ENCODE measurements around the gene GLRX. TPM values are rescaled to one million over a fixed set of nuclear protein-coding genes. Genes with fewer than 3 reads are reported as not detected.
"Not testable (repeated sequence)": the region's sequence is repeated elsewhere in the genome, so short reads cannot be mapped to it uniquely, and the experiment has no call there.

GLRX gene
- polyA plus RNA-seq, 1 donor (not counting 4 experiments of a cell fraction or from before 2014, with no cell fraction given): 15.6 TPM

DNA sequence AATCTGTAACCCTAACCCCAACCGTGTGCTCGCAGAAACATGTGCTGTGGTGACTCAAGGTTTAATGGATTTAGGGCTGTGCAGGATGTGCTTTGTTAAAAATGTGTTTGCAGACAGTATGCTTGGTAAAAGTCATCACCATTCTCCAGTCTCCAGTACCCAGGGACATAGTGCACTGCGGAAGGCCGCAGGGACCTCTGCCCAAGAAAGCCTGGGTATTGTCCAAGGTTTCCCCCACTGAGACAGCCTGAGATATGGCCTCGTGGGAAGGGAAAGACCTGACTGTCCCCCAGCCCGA, 11.5 kb downstream of the GLRX start:
- not testable (repeated sequence) for H3K4me2 ChIP-seq (ENCODE audit: control insufficient read depth, extremely low read depth, insufficient read depth, low read depth, low read length)

DNA sequence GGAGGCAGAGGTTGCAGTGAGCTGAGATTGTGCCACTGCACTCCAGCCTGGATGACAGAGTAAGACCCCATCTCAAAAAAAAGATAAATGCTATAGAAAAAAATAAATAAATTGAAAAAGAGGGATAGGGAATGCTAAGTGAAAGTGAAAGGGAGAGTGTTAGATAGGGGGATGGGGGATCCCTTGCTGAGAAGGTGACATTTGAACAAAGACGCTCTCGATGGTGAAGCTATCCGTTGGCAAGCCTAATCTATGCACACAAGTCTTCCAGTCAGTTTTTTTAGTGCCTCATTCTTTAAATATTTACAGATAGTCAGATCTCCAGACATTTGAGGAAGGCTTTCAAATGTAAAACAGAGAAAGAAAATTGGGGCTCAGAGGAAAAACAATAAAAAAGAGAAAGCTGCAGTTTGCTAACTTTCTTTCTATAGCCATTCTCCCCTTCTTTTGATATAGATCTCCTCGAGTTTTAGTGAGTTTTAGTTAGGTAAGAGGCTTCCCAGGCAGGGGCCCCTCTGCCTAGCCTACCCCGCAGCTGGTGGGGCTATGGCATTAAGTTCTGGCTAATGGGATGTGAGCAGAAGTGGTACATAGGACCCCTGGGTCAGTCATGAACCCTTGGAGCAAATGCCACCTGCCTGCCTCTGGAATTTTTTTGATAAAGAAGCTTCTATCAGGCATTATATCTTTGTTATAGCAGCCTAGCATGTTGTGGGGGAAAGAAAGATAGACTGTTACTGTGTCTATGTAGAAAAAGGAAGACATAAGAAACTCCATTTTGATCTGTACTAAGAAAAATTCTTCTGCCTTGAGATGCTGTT, 12.0 kb downstream of the GLRX start:
- dilution Hi-C loops (cut with MboI; ENCODE audit: extremely low pct_ligation_motif_present, low sequenced_read_pairs): no loop called here
- H3K9me3 ChIP-seq (ENCODE audit: control insufficient read depth, low read depth, low read length): no peaks in the 10 kb centered on the region

More for the DNA sequence above, 11.5 kb downstream of the GLRX start:
- DNase-seq (ENCODE audit: low read depth, low spot score); H3K36me3 ChIP-seq (ENCODE audit: control insufficient read depth in 2 of 2, extremely low read depth in 1 of 2, insufficient read depth in 2 of 2, low read length in 2 of 2); H4K20me1 ChIP-seq (ENCODE audit: control insufficient read depth, extremely low read depth, insufficient read depth, low read length); H3K9me3 ChIP-seq (ENCODE audit: control insufficient read depth, low read depth, low read length); H3K4me3 ChIP-seq (ENCODE audit: control insufficient read depth in 2 of 3, extremely low read depth in 1 of 3, insufficient read depth in 2 of 3, low read depth in 1 of 3, low read length in 3 of 3); dilution Hi-C loops (cut with MboI; ENCODE audit: extremely low pct_ligation_motif_present, low sequenced_read_pairs); H3K9me1 ChIP-seq (ENCODE audit: control insufficient read depth, extremely low read depth, insufficient read depth, low read length); H3K27me3 ChIP-seq (ENCODE audit: control insufficient read depth, extremely low read depth, insufficient read depth, low read length); FAIRE-seq; H3K79me2 ChIP-seq (ENCODE audit: control insufficient read depth, insufficient read depth, low read length); H3K9ac ChIP-seq (ENCODE audit: control insufficient read depth, extremely low read depth, insufficient read depth, low read length); H3K27ac ChIP-seq (ENCODE audit: control insufficient read depth, insufficient read depth, low read length); H2AFZ ChIP-seq (ENCODE audit: control insufficient read depth, low read length): not testable (repeated sequence)
- H3K4me1 ChIP-seq (ENCODE audit: control insufficient read depth, extremely low read depth, insufficient read depth, low read length): peaks cover 21% of the 10 kb centered on the region

More for the DNA sequence above, 12.0 kb downstream of the GLRX start:
- Histone ChIP-seq H3K4me2 (ENCODE audit: control insufficient read depth, extremely low read depth, insufficient read depth, low read depth, low read length) (no peak overlapping the region), H3K4me1 (ENCODE audit: control insufficient read depth, extremely low read depth, insufficient read depth, low read length) (peaks cover 21% of the 10 kb centered on the region), H3K4me3 (ENCODE audit: control insufficient read depth in 2 of 3, extremely low read depth in 1 of 3, insufficient read depth in 2 of 3, low read depth in 1 of 3, low read length in 3 of 3) (no peak overlapping the region), H3K9me1 (ENCODE audit: control insufficient read depth, extremely low read depth, insufficient read depth, low read length) (no peaks in the 10 kb centered on the region), H3K79me2 (ENCODE audit: control insufficient read depth, insufficient read depth, low read length) (no peaks in the 10 kb centered on the region), H3K9ac (ENCODE audit: control insufficient read depth, extremely low read depth, insufficient read depth, low read length) (no peak overlapping the region), H4K20me1 (ENCODE audit: control insufficient read depth, extremely low read depth, insufficient read depth, low read length) (no peaks in the 10 kb centered on the region), H3K36me3 (ENCODE audit: control insufficient read depth in 2 of 2, extremely low read depth in 1 of 2, insufficient read depth in 2 of 2, low read length in 2 of 2) (no peaks in the 10 kb centered on the region), H3K27me3 (ENCODE audit: control insufficient read depth, extremely low read depth, insufficient read depth, low read length) (no peaks in the 10 kb centered on the region), H3K27ac (ENCODE audit: control insufficient read depth, insufficient read depth, low read length) (no peak overlapping the region), H2AFZ (ENCODE audit: control insufficient read depth, low read length) (no peak overlapping the region)
- DNase-seq (ENCODE audit: low read depth, low spot score) (no peak), FAIRE-seq (no peak)
- no peak for TF ChIP-seq EZH2 (IDR thresholded peaks at IDR 0.05; ENCODE audit: low read length)
- TF ChIP-seq, protein P1, sequence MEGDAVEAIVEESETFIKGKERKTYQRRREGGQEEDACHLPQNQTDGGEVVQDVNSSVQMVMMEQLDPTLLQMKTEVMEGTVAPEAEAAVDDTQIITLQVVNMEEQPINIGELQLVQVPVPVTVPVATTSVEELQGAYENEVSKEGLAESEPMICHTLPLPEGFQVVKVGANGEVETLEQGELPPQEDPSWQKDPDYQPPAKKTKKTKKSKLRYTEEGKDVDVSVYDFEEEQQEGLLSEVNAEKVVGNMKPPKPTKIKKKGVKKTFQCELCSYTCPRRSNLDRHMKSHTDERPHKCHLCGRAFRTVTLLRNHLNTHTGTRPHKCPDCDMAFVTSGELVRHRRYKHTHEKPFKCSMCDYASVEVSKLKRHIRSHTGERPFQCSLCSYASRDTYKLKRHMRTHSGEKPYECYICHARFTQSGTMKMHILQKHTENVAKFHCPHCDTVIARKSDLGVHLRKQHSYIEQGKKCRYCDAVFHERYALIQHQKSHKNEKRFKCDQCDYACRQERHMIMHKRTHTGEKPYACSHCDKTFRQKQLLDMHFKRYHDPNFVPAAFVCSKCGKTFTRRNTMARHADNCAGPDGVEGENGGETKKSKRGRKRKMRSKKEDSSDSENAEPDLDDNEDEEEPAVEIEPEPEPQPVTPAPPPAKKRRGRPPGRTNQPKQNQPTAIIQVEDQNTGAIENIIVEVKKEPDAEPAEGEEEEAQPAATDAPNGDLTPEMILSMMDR (optimal IDR thresholded peaks at IDR 0.05 in 1 of 3, IDR thresholded peaks at IDR 0.05 in 1 of 3, conservative IDR thresholded peaks at IDR 0.05 in 1 of 3; ENCODE audit: extremely low read depth in 1 of 3, insufficient read depth in 2 of 3, low read length in 3 of 3): no peak
